Erythroblast (primary cell): Measurements from ENCODE around the gene ATP6V1G3.

Source experiments
- DNase-seq, 2 experiments: peaks; one replicate each; lab custom pipeline; 2025; lab: John Stamatoyannopoulos, UW
- GATA1 ChIP-seq: IDR thresholded peaks from 2 replicates; pipeline ENCODE4 v1.6.1; 2011; ENCODE audit warnings: low read depth, mild to moderate bottlenecking, control low read depth, low read length, moderate library complexity
- POLR2A ChIP-seq: IDR thresholded peaks from 2 replicates; pipeline ENCODE4 v1.6.1; 2011; ENCODE audit warnings: mild to moderate bottlenecking, low read length

ATP6V1G3 gene

DNA sequence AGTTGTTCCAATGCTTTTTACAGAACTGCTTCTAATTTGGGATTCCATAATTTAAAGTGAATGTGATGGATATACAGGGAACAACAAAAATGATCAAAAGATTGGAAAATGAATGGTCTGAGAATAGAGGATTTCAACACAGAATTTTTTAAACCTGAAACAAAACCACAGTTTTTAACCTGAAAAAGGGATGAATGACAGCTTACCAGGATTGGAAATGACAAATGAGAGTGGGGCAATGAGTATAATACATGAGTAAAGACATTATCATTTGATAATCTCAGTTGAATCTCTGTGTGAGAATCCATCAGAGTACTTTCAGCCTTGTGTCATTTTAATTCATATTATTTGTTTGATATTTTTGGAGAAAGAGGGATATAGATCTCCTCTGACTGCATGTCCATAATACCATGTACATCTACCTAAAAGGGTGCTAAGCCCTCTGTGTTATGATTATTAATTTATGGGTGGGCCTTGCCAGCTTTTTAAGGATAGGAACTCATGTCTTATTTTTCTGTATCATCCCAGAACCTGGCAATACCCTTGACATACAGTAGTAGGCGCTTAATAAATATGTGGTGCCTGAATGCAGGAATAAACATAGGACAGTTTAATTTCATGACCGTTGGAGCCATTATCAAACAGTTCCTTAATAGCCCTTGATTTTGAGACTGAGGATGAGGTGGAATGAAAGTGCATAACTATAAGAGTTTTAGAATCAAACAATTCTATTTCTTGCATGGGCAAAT lies 12.4 kb upstream of the ATP6V1G3 start:
- TF ChIP-seq GATA1, result no peak
- no peak for TF ChIP-seq POLR2A
- DNase-seq, result no peak

DNA sequence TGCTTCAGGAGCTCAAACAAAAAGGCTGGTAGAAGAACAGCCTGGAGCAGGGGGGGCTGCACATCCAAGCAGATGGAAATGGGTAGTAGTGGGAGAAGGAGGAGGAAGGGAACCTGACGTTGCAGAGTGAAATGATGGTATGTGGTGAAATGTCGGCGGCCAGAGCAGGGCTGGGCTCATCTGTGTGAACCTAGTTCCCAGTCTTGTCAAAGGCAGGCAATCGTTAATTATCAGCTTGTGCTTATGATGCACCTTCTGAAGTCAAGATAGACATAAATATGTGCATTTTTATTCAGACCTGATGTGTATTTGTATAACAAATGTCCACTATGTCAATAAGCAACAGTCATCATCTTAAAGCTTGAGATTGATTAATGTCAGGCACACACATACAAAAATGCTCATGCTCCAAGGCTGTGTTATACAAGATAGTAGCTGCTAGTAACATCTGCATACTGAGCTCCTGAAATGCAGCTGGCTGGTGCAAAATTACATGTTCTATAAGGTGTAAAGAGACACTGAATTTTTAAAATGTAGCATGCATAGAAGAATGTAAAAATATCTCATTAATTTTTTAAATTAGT lies 10.6 kb upstream of the ATP6V1G3 start:
- no peak for DNase-seq
- TF ChIP-seq GATA1, result no peak
- no peak for TF ChIP-seq POLR2A

DNA sequence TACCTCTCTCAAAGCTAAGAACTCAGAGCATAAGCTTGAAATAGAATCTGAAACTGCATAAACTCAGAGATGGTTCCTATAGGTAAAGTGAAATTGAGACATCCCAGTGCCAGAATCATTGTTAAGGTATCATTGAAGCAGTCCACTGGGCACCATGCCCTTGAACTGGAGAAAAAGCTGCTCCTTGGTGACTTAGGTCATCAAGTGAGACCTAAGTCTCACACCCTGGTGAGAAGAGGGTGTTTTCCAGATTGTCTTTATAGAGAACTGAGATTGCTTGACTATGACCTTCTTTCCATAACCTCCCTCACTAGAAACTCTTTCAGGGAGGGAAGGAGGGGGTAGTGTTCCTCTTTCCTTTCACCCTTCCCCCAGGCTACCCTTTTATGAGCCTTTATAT lies 9.4 kb upstream of the ATP6V1G3 start:
- DNase-seq, result no peak
- no peak for TF ChIP-seq POLR2A
- TF ChIP-seq GATA1, result no peak

DNA sequence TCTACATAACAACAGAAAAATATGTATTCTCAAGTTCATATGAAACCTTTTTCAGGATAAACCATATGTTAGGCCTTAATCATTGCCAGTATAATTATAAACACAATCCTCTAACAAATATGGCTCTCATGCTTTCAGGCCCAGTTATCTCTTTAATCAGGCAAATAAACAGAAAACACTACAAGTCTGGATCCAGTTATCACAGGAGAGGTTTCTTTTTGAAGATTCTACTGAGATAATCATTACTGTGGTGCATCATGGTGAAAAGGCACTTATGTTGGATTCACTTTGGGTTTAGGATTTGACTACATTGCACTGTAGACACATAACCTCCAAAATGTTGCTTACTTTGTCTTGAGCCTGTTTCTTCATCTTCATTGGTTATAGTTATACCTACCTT lies 8.4 kb upstream of the ATP6V1G3 start:
- no peak for DNase-seq

DNA sequence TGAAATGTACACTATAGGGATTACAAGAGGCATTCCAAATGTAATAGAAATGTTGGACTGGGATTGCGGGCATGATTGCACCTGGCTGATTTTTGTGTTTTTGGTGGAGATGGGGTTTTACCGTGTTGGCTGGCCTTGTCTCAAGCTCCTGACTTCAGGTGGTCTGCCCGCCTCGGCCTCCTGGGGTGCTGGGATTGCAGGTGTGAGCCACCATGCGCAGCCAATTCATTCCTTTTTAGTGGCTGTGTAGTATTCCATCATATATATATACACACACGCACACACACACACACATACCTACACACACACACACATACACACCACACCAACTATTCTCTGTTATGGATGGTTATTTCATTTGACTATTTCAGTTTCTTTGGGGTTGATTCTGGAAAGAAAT lies 4.7 kb upstream of the ATP6V1G3 start:
- no peak for TF ChIP-seq POLR2A
- TF ChIP-seq GATA1, result no peak
- no peak for DNase-seq

More for the DNA sequence above, 8.4 kb upstream of the ATP6V1G3 start:
- TF ChIP-seq POLR2A, result no peak
- no peak for TF ChIP-seq GATA1

DNA sequence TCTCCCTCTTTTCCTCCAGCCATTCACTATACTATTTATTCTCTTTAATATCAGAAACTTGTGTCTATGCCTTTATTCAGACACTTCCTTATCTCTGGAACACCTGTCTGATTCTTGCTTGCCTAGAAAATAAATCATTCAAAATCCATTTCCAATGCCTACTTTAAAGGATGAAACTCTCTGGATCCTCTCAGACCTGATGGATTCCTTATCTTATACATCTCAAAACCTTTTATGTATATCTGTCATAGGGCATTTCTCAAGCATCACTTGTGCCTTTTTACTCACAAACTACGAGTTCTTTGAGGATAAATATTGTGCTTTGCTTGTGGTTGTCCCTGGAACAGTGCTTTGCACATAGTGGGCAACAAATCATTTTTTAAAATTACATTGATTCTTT lies 3.8 kb upstream of the ATP6V1G3 start:
- no peak for TF ChIP-seq GATA1
- no peak for DNase-seq

DNA sequence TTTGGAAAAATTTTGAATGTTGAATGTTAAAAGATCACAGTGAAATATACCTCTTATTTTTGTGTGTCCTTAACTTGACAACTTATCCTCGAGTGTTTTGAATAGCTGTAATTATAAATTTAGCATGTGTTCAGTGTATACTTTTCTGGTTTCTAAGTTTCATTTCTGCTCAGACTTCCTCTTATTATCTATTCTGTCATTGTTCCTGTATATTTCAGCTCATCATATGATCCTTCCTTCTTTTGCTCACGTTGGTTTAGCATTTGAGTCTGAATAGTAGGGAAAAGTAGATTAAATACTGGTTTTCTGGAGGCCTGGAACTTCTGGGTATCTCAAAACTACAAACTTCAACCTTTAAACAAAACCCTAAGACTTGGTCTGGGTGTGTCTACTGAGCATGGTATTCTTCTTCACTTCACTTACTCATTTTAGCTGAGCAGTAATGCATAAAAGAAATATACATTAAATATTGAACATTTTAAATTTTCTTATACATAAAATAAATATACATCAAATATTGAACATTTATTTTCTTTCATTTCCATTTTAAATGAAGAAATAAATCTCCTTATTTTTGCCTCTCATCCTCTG lies 3.3 kb upstream of the ATP6V1G3 start:
- no peak for TF ChIP-seq POLR2A
- no peak for TF ChIP-seq GATA1
- no peak for DNase-seq

DNA sequence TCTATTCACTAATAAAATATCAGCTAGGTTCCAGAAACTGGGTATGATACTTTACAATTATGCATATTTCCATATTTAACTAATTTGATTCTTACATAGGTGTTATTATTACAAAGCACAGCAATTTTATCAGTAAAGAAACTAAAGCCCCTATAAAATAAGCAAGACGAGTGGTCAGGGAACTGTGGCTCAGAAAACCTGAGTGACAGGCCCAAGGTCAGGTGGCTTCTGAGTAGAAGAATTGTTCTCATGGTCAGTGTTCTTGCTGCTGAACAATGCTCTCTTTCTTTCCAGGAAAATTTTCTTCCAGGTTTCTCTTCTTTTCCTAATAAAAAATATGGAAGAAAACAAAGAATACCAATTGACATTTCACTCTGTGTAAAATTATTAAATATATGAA lies 2.2 kb upstream of the ATP6V1G3 start:
- TF ChIP-seq GATA1 (no peak), POLR2A (no peak)
- DNase-seq, result no peak

DNA sequence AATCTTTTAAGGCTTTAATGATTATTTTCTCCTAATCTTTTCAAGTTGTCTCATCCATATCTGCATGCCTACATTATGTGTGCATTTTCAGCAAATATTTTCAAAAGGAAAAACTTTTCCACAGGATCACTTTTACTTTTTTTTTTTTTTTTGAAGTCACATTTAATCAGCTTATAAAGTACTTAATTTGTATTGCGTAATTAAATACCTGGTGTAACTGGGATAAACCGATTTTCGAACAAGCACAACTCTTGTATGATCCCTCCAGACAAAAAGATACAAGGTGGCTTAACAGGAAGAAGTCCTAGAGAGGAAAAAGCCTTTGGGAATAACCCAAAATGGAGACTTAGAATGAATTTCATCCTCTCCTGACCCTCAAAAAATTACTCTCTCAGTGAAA lies 1.3 kb upstream of the ATP6V1G3 start:
- DNase-seq, result no peak
- no peak for TF ChIP-seq GATA1
- no peak for TF ChIP-seq POLR2A

DNA sequence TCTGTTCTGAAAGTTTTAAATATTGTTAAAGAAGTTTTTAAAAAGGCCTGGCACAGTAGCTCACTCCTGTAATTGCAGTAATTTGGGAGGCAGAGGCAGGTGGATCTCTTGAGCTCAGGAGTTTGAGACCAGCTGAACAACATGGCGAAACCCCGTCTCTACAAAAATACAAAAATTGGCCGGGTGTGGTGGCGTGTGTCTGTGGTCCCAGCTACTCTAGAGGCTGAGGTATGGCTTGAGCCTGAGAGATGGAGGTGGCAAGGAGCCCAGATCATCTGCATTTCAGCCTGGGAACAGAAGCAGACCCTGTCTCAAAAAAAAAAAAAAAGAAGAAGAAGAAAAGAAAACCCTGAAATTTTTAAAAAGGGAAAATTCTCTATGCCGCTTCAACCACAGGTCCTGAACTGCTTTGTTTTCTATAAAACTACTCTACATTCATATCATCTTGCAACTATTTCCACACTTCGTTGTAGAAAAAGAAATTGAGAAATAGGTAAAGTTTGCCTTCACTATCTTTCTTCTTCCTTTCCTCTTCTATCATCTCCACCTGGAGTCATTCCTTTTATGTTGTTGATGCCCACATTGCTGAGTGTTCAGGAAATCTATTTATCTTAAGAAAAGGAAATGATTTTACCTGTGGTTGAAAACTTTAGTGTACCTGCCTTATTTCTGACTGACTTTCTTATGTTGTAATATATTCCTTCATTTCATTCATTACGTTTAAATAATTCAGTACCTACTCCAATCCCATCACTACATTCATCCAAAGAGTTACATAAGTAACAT lies 1.7 kb downstream of the ATP6V1G3 start:
- no peak for TF ChIP-seq POLR2A
- no peak for TF ChIP-seq GATA1
- no peak for DNase-seq

DNA sequence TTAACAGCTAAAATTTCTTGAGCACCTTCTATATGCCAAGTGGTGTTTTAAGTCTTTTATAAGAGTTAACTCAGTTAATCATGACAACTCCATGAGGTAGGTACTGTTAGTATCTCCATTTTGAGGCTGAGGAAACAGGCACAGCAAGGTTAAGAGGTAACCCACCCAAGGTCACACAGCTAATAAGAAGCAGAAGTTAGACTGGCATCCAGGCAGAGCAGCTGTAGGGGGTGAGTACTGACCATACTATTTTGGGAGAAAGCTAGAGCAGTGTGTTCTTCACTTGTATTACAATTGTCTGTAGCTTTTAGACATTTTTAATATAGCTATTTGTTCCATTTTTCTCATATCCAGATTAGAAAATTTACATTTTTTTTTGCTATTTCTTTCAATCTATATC lies 4.8 kb downstream of the ATP6V1G3 start:
- TF ChIP-seq GATA1, result no peak
- no peak for DNase-seq

DNA sequence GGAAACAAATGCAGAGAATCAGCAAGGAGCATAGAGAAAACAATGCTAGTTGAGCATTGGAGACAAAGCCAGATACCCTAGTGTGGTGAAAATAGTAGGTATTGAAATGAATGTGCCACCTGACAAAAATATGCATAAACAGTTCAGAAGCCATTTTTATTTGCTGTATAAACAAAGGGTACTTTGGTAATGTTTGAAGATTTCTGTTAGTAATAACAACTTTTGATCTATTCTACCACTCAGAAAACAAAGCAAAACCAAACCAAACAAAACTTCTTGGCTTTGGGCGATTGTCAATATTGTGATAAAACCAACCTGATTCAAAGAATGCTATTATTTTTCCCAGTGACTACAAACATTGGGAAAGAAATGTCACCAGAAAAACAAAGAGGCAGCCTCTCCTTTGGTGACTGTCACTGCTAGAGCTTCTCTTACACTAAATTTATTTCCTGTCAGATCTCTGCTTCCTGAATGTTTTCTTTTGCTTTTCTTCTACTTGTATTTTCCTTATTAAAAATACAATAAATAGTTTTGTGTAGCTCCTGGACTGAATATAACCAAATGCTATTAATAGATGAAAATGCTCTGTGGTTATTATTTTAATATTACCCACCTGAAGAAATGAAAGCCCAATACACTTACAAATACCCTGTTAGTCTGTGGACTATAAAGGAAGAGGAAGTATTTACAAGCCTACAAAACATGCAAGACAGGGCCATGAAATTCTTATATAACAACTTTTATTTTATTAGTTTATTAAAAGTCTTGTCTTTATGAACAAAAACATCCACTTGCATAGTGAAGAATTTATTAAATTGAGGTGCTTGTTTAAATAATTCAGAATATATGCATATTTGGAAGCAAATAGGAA lies 5.7 kb downstream of the ATP6V1G3 start:
- no peak for DNase-seq
- TF ChIP-seq GATA1, result no peak
- TF ChIP-seq POLR2A, result no peak

DNA sequence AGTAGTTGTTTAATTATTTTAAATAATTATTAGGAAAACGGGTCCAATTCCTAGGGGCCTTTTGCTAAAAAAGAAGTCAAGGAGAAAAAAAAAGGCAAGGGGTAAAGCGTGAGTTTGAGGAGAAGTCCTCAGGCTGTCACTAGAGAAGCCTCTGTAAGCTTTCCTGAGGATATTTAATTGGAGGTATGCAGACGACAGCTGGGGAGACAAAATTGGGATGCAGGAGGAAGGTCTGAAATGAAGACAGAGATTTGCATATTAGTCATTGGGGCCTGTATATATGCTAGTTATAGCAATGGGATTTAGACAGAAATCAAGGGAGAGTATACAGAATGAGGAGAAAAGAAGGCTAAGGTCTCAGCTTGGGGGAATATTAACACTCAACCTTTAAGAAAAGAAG lies 8.6 kb downstream of the ATP6V1G3 start:
- no peak for DNase-seq
- TF ChIP-seq POLR2A, result no peak
- no peak for TF ChIP-seq GATA1
